ENCODE measurements around the gene TARBP1.
"Not testable (repeated sequence)": the region's sequence is repeated elsewhere in the genome, so short reads cannot be mapped to it uniquely, and the experiment has no call there.

Gene TARBP1

GRCh38 chr1:234395297-234395696 lies 83.7 kb downstream of the TARBP1 start:
- DNase-seq (ENCODE audit: low spot score): no peak

GRCh38 chr1:234393190-234393589 lies 85.8 kb downstream of the TARBP1 start:
- DNase-seq (ENCODE audit: low spot score): no peak

- no peak for DNase-seq (ENCODE audit: low spot score)
Measured at GRCh38 chr1:234388094-234388493, 90.9 kb downstream of the TARBP1 start.

DNA sequence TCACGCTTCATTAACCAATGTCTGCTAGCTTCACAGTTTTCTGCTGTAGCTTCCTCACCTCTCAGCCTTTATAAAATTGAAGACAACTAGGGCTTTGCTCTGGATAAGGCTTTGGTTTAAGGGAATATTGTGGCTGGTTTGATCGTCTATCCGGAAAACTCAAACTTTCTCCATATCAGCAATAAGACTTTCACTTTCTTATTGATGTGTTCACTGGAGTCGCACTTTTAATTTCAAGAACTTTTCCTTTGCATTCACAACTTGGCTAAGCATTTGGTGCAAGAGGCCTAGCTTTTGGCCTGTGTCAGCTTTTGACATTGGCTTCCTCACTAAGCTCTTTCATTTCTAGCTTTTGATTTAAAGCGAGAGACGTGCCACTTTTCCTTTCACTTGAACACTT lies 92.9 kb downstream of the TARBP1 start:
- DNase-seq (ENCODE audit: low spot score): no peak

DNA sequence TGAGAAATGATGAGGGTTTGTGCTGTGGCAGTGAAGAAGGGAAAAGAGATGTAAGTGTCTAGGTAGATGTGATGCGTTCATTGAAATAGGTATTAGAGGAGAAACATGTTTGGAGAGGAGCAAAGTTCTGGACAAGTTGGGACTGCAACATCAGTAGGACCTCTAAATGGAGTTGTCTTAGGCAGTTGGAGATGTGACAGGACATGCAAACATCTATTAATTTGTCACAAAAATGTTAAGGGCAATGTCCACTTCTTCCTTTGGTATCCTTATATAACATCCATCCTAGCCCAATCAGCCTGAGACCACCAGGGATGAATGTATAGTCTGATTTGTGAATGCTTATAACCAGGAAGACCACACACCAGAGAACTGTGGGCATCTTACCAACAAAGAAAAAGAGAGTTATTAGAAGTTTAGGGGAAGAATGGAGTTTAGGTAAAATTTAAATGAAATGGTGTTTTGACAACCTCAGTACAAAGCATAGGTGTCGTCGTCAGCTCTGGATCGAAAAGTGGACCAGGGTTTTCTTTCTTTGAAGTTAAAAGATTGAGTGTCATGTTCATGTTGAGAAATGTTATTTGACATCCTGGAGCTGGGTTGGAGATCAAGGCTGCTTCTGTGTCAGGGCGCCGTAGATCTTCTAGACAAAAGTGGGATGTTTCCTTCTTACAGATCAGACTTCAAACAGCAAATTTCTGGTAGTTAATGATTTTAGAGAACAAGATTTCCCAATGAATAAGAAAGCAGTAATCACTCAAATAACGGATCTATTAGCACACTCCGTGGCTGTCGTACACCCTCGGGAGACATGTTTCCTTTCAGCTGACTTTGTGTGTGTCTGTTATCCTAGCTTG lies 97.1 kb downstream of the TARBP1 start:
- DNase-seq (ENCODE audit: low spot score): no peak

GRCh38 chr1:234379591-234380109 lies 99.3 kb downstream of the TARBP1 start:
- DNase-seq (ENCODE audit: low spot score): not testable (repeated sequence)

DNA sequence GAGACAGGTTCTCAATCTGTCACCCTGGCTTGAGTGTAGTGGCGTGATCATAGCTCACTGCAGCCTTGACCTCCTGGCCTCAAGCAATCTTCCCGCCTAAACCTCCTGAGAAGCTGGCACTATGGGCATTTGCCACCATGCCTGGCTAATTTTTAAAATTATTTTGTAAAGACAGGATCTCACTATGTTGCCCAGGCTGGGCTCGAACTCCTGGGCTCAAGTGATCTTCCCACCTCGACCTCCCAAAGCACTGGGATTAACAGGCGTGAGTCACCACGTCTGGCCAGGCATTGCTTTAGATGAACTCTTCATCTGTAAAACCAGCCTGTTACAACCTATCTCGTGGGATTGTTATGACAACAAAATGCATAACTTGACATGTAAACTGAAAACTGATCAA lies 103.3 kb downstream of the TARBP1 start:
- no peak for DNase-seq (ENCODE audit: low spot score)

DNA sequence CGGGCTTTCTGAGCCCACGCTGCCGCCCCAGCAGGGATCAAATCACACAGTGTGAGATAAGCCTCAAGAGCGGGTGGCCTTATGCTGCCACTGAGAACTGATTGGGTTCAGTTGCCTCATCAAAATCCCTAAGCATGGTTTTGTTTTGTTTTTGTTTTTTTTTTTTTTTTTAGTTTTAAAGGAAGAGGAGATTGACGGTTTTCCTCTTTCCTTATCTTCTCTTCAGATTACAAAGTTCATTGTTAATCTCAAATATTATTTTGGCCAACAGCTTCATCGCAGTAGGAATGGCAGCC lies 105.1 kb downstream of the TARBP1 start:
- DNase-seq (ENCODE audit: low spot score): no peak

GRCh38 chr1:234373064-234373958 lies 105.7 kb downstream of the TARBP1 start, which contains the start of gene COA6:
Gene COA6, plus strand, starts transcription at chr1:234373456. Its CDS starts 11 bp downstream, at chr1:234373467.
- peak; percentile 96 for DNase-seq (ENCODE audit: low spot score)

DNA sequence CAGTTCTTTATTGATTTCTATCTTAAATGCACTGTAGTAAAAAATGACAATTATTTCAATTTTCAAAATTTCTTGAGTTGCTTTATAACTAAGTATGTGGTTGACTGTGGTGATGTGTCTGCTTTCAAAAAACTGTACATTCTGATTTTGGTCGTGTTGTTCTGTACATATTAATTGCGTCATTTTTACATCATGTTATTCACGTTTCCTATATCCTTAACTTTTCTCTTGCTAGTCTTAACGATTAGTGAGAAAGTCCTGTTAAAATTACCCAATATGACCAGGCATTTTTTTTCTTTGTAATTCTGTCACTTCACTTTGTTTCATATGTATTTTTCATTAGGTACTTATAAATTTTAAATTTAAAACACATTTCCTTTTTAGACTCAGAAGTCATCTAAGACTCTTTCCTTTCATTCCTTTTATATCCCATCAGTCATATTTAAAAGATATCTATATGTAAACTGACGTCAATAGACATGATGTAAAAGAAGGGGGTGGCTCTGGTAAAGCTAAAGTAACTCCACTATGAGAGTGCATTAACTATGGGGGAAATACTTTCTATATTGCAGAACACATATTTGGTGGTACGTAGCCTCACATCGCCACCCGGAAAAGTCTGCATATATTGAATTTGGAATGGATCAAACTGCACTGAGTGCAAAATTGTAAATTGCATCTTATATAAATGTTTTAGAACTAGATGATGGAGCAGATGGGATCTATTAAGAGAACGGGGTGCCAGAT lies 106.8 kb downstream of the TARBP1 start:
- no peak for DNase-seq (ENCODE audit: low spot score)

- DNase-seq (ENCODE audit: low spot score): no peak
Measured at GRCh38 chr1:234371414-234371813, 107.6 kb downstream of the TARBP1 start.

- no peak for DNase-seq (ENCODE audit: low spot score)
Measured at GRCh38 chr1:234369784-234370183, 109.2 kb downstream of the TARBP1 start.

DNA sequence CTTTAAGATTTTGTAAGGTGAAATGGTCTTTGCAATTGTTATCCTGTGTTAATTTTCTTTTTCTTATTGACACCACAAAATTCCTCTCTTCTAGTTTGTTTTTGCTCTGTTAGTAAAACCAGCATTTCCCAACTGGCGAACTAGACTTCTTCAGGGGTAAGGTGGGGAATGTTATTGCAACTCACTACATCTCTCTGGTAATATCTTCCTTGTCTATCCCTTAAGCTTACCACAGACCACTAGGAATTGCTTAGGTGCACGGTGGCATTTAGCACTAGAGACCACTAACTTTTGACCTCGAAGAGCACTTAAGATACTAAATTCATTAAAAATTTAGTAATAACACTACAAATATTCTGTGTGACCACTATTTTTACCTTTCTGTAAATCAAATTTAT lies 109.9 kb downstream of the TARBP1 start:
- no peak for DNase-seq (ENCODE audit: low spot score)

- no peak for DNase-seq (ENCODE audit: low spot score)
Measured at GRCh38 chr1:234368320-234369032, 110.5 kb downstream of the TARBP1 start.

- DNase-seq (ENCODE audit: low spot score): no peak
Measured at GRCh38 chr1:234362558-234362957, 116.4 kb downstream of the TARBP1 start.

- DNase-seq (ENCODE audit: low spot score): no peak
Measured at GRCh38 chr1:234361102-234361603, 117.8 kb downstream of the TARBP1 start.

DNA sequence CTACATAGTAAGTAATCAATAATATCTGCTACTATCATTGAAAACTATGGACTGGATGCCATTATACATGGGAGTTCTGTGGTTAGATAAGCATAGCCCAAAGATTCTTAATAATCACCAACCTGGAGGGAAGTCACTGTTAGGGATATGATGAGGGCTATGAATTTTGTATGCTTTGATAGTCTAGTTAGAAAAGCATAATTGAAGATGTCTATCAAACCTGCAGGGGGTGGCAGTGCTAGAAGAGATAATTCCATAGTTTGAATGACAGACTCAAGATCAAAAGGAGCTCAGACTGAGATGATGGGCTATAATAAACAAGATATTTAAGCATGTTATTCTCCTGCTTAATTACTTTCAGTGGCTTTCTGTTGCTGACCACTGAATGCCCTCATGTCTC lies 121.1 kb downstream of the TARBP1 start:
- DNase-seq (ENCODE audit: low spot score): no peak

- DNase-seq (ENCODE audit: low spot score): not testable (repeated sequence)
Measured at GRCh38 chr1:234356615-234357269, 122.2 kb downstream of the TARBP1 start.

DNA sequence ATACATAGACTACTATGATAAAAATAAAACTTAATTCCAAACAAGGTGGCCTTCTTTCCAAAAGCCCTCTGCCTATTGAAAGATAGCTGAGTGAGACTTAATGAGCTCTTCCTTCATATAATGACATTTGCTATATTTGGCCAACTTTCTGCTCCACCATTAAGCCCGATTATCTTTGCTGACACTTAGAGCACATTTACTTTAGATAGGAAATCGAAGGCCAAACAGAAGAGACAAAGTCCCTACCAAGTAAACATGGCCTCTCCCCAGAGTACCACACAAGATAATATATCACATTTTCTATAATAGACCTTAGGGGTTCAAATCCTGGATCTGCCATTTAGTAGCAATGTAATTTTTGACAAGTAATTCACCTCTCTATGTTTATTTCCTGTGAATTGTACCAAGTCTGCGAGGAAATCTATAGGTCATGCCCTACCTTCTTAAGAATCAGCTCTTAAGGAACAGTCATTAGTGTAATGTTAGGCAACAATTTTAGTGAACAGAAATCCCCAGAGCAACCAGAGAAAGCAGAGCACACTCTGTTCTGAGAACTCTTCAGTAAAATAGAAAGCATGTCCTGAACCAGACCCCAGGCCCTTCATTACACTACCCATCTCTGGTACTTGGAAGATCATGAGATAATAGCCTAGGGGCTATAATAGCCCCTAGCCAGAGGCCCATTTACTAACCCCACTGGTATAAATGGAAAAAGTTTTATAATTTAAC lies 123.0 kb downstream of the TARBP1 start:
- no peak for DNase-seq (ENCODE audit: low spot score)

DNA sequence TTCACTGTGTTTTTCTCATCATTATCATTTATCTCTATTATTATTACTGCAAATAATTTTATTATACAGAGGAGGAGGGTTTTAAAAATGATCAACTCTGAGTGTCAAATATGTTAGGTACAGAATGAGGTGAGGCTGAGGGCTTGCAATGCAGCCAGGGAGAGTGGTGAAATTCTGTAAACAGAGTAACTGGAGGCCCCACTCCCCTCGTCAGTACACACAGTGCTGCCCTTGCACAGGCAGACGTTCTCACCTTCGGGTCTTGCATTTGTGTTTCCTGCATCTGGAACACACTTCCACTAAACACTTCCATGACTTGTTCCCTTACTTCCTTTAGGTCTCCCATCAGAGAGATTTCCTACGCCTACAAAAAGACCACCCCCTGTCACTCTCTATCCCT lies 130.0 kb downstream of the TARBP1 start:
- no peak for DNase-seq (ENCODE audit: low spot score)
